CD4-positive, alpha-beta T cell treated with Interleukin-15 for 4 hours (primary cell): ENCODE results near the gene STAT6.
"Not testable (repeated sequence)": the region's sequence is repeated elsewhere in the genome, so short reads cannot be mapped to it uniquely, and the experiment has no call there.

Source experiments
- DNase-seq: peaks from one replicate; pipeline ENCODE4 v3.0.0-alpha.2; 2020; ENCODE audit warnings: low spot score

STAT6 gene

DNA sequence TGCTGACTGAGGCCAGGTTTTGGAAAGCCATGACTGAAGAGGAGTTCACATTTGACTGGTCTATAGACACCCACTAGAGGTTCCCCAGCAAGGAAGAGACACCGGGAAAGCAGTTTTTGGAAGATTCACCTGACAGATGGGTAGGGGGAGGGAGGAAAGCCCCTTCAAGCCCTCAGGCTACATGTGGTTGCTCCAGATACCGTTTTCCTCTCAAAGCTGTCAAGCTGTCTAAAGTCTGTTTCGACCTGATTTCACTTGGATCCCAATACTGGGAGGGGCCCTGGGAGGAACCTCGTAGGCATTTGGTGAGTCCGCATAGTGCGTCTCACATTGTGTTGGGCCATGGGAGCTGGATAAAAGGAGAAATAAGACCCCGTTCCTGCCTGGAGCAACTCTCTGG lies 15.4 kb upstream of the STAT6 start:
- no peak for DNase-seq

- no peak for DNase-seq
These were observed 14.9 kb upstream of the STAT6 start for GRCh38 chr12:57126061-57126460.

GRCh38 chr12:57124261-57124877 lies 13.2 kb upstream of the STAT6 start:
- DNase-seq: peak; percentile 82

GRCh38 chr12:57123813-57124212 lies 12.7 kb upstream of the STAT6 start:
- DNase-seq: no peak

GRCh38 chr12:57120718-57121117 lies 9.6 kb upstream of the STAT6 start:
- not testable (repeated sequence) for DNase-seq

DNA sequence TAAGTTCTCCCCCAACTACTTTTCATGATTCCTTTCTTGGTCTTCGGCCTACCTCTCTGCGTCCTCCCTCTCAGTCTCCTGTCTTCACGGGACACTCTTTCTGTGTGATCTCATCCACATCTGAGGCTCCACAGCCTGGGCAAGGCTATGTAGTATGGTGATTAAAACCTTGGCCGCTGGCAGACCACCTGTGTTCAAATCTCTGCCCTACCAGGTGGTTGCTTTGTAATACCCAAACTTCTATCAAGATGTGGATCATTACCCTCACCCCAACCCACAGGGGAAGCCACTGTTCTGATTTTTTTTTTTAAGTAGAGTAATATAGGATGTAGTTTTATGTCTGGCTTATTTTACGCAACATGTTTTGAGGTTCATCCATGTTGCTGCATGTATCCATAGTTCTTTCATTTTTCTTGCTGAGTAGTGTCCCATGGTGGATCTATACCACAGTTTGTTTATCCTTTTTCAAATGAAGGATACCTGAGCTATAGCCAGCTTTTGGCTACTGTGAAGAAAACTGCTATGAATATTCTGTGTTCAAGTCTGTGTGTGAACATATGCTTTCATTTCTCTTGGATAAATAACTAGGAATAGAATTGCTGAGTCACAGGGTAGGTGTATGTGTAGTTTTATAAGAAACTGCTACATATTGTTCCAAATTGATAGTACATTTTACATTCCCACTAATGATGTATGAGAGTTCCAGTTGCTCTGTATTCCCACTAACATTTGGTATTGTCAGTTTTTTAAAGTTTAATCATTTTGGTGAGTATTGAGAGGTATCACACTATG lies 8.3 kb upstream of the STAT6 start:
- no peak for DNase-seq

DNA sequence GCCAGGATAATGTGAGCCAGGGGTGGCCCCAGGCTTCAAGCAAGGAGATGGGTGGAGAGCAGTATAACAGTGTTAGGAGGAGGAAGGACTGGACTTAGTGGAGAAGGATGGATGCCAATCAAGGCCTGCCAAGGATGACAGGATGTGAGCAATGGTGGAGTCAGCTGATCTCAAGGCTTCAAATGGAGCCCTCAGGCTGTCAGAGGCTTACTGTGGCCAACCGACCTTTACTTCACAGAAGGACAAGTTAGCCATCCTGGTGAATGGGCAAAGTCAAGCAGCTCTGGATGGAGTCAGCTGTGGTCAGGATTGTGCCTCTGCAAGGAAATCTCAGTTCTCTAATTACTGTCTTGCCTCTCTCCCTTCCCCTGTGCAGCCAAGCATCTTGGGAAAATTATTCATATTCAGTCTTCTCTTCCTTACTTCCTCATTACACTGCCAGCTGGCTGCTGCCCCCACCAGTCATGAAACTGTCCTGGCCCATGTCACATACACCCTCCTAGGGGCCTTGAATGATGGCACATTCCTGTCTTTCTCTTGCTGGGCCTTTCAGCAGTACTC lies 7.6 kb upstream of the STAT6 start:
- DNase-seq: no peak

GRCh38 chr12:57116580-57117281 lies 5.6 kb upstream of the STAT6 start:
- DNase-seq: no peak

DNA sequence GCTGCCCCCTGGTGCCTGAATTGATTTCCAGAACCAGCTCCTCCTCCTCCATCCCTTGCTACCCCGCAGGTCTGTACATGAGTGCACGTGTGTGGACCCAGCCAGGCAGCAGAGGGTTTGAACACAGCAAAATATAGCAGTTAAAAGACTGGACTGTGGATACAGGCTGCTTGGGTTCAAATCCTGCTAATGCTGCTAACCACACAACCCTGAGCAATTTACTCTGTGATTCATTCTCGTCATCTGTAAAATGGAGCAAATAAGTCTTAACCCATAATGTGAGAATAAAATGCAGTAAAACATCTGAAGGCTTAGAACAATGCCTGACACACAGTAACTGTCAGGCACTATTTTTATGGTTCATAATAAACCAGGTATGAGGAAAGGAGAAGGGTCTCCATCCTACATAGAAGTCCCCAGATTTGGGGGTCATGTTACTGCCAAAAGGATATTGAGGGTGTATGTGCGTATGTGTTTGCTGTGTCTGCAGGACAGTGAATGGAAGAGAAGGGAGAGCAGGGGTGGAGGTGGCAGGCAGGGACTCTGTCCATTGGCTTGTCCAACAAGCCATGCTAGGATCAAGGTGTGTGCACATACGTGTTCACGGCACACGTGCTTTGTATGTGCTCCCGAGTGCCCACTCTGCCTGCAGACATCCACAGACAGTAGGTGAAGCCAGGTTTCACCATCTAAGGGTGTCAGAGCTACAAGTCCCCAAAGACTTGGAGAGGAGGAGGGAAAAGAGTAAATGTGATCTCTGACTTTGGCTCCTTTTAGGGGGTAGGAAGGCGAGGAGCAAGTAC lies 1.5 kb upstream of the STAT6 start:
- DNase-seq: no peak

DNA sequence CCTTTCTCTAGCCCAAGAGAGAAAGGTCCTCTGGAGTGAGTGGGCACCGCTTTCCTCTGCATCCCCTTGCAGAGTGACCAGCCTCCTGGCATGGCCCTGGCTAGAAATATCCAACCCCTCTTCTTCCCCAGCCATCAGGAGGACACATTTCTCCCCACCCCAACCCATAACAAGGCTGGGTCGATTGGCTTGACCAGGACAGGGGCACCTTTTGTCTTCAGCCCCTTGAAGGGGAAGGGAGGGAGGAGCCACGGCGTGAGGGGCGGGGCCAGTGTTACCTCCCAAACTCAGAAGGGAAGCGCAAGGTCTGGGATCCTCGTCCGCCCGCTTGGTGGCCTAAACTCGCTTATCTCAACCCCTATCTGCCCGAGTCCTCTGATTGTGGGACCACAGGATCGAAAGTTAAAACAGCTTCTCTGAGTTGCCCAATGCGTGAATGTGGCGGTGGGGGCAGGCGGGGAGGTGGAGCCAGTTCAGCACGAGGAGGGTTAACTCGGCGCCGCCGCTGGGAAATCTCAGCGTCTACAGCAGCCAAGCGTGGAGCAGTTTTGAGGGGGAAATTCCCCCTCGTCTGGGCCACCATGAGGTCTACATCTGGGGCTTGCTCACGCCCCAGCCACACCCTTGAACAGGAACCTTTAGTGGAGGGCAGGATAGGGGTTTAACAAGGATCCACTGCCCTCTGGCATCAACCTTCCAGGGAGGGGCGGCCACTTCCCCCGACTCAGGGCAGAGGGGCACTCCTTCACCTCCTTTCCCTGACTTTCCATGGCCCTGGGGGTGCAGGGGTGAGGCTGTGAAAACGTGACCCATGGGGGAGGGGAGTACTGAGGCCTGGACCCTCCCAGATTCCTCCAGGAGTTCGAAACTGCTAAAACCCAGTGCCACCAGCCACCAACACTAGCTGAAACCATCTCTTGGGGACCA lies 795 bp downstream of the STAT6 start:
- DNase-seq: peak; percentile 71

DNA sequence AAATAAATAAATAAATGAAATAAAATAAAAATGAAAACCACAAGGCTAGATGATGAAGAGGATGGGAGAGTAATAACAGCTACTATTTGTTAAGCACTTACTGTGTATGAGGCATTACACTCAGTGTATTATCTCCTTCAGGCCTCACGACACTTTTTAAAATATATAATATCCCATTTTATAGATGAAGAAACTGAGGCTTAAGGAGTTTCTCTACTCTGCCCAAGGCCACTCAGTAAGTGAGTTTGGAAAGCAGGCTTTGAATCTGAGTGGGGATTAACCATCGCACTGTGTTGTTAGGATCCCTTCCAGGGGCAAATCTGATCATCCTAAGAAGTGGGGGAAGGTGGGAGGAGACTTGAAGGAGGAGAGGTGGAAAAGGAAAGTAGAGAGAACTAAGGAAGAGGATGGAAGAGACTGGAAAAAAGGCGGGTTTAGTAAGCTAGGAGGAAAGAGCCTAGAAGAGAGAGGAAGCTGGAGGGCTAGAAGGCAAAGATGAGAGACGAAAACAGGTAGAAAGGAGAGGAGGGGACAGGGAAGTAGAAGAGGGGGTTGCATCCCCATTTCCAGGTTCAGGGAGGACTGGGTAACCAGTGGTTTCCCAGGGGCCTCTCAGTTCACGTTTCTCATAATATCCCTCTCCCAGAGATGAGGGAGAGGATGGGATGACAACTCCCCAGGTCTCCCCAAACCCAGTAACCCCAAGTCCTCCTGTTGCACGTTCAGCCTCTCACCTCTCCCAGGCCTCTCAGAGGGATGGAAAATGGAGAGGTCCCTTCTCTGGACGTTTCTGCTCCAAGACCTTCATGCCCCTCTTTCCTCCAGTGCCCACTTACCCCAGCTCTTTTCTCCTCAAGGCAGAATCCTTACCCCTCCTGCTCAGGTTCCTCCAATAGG lies 1.7 kb downstream of the STAT6 start:
- no peak for DNase-seq

GRCh38 chr12:57107456-57108155 lies 3.6 kb downstream of the STAT6 start:
- no peak for DNase-seq

- DNase-seq: no peak
These were observed 5.0 kb downstream of the STAT6 start for GRCh38 chr12:57106021-57106708.

DNA sequence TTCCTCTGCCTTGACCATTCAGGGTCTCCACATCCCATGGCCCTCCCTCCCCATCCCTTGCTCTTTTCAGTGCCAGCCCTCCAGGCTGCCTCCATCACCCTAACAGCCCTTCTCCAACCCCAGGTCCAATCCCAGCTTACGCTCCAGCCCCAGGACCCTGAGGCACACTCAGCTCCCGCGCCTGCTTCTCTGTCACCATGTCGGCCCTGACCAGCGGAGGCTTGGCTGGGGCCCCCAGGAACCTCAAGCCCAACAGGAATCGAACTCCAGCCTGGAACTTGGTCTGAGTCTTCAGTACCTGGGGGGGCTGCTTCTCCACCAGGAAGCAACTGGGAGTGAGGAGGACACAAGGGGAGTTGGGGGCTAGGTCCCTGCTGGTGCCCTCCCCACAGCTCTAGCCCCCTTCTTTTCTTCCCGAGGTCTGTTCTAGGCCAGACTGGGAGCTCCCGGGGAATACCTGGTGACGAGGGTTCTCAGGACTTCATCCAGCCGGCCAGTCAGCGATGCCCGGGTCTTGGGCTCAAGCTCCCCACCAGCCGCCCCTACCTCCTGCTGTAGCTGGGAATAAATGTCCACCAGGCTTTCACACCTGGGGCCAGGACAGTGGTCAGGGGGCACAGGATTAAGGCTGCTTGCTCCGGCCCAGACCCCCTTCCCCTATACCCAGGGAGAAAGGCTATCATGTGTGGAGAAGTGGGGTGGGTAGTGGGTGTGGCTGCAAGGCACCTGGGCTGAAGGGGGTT lies 6.0 kb downstream of the STAT6 start:
- DNase-seq: no peak

GRCh38 chr12:57104292-57104910 lies 6.8 kb downstream of the STAT6 start:
- no peak for DNase-seq

DNA sequence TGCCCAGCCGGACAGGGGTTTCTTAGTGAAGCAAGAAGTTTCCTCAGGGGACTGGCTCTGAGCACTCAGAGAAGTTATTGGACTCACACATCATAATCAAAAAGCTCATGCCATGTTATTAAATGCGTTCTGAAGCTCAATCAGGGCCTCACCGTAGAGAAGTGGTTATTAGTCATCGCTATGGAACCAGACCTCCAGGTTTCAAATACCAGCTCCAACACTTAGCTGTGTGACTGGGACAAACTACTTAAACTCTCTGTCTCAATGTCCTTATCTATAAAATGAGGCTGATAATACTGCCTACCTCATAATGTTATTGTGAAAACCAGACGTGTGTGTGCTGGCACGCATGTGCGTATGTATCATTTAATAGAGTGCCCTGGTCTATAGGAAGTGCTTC lies 7.3 kb downstream of the STAT6 start:
- no peak for DNase-seq

GRCh38 chr12:57101892-57102695 lies 9.1 kb downstream of the STAT6 start:
- DNase-seq: no peak
